Skin of body (tissue), 2 donors: ENCODE measurements around the gene SAMD8. TPM values are rescaled to one million over a fixed set of nuclear protein-coding genes. Genes with fewer than 3 reads are reported as not detected.

Experiments
- DNase-seq: peaks from one replicate; lab custom pipeline; 2025; lab: John Stamatoyannopoulos, UW
- total RNA-seq: library from RNA; depleted of rRNA; stranded (reverse); fragments of >200 nt; gene quantifications from one replicate; pipeline ENCODE4 v1.2.3, GENCODE V29; 2014

The SAMD8 gene
- total RNA-seq, 1 donor from 2014 or later, result 28.4 TPM

DNA sequence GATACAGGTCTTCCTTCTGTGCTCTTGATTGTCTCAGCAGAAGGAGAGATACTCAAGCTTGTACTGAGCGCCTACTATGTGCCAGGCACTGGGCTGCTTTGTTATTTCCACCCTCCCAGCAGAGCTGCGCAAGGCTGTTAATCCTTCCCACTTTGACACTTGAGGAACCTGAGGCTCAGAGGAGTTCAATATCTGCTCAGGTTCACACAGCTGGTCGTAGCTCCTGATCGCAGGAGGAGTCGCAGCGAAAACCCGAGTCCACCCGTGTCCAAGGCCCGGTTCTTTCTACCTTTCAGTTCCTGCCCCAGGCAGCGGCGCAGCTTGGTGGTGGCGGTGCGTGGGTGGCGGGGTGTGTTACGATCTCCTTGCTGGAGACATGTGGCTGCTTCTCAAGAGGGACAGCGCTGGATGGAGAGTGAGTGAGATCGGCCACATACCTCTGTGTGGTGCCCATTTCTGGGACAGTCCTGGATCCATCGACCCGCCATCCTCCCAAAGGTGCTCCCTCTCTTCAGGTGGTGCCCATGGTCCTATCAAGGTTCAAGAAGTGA lies 26.5 kb upstream of the SAMD8 start:
- no peak for DNase-seq

DNA sequence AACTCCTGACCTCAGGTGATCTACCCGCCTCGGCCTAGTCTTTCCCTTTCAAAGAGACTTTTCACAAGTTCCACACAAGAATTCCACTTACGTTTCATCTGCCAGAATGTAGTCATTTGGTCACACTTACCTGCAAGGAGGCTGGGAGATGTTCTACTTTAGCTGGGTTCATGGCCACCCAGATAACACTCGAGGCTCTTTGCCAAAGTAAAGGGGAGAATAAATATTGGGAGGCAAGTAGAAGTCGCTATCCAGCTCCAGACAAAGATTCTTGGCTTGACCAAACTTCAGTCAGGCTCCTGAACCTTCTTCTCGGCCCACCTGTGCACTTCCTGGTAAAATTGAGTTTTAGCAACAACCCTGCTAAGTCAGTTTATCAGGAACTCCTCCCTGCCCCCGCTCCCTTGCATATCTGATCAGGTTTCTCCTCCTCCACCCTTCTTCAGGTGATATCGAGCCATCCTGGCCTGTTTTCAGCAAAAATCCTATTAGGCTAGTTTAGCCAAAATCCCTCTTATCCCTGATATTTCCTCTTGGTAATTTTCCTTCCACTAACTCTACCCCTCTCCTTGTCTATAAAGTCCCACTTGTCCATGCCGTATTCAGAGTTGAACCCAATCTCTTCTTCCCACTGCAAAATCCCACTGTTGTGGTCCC lies 25.1 kb upstream of the SAMD8 start:
- no peak for DNase-seq

DNA sequence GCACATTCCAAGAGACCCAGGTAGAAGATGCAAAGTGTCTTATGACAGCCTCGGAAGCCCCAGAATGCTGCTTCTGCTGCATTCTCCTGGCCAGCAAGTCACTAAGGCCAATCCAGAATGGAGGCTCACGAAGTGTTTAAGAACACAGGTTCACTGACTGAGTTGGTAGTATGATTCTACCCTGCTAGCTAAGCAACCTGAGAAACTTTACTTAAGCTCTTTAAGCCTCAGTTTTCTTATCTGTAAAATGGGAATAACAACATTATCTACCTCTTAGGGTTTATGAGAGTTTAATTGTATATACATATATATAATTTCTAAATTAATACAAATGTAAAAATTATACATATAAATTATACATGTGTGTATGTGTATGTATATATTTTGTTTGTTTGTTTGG lies 22.8 kb upstream of the SAMD8 start:
- DNase-seq, result no peak

DNA sequence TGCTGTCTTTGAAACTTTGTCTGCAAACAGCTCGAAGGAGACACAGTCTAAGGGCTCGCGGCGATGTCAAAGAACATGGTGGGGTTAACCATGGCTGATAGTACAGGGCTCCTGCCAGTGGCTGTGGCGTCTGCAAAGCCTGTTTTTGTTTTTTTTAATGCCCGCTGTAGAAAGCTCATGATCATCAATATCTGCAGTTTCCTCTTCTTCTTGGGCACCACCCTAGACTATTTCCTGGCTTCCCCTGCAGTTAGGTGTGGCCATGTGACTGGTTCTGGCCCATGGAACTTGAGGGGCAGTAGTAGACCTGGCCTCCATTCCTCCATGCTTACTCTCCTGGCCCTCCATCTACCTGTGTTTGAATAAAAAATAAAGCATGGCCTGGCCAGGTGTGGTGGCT lies 21.8 kb upstream of the SAMD8 start:
- no peak for DNase-seq

DNA sequence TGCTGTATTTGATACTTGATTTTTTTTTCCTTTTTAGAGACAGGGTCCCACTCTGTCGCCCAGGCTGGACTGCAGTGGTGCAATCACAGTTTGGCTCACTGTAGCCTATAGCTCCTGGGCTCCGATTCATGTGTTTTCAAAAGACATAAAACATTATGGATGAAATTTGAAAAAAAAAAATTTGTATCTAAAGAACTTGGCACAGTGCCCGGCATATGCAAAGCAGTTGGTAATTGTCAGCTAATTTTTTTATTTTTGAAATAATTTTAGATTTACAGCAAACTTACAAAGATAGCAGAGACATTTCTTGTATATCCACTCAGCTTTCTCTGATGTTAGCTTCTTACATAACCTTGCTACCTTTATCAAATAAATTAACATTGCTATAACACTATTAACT lies 20.3 kb upstream of the SAMD8 start:
- peak; percentile 55 for DNase-seq

DNA sequence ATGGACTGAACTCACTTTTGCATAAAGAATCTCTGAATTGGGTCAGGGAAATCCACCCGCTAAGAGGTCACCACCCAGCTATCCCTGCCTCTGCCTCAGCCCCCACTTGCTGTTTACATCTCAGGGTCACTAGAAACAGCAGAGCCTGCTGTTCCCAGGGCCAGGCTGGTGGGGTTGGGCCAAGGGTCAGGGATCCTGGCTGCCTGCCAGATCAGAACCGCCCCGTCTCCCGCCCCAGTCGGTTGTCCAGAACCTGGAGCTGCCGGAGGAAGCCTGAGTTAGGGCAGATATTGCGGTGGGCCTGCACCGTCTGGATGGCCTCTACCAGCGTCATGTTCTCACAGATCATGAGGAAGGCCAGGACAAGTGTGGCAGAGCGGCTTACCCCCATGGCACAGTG lies 17.0 kb upstream of the SAMD8 start:
- DNase-seq, result no peak

DNA sequence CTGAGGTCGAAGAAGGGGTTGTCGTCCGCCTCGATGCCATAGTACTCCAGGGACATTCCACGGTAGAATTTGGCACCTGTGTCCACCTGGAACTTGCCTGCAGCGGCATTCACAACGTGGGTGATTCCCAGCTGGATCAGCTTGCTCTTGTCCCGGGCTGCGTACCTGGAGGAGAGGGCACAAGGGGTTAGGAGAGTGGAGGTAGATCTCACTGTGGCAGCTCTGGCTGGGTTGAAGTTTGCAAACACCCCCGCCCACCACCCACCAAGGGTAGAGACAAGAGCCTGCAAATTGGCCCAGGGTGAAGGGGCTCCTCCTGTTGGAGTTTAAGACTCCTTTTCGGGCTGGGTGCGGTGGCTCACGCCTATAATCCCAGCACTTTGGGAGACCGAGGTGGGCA lies 15.8 kb upstream of the SAMD8 start:
- DNase-seq, result no peak

DNA sequence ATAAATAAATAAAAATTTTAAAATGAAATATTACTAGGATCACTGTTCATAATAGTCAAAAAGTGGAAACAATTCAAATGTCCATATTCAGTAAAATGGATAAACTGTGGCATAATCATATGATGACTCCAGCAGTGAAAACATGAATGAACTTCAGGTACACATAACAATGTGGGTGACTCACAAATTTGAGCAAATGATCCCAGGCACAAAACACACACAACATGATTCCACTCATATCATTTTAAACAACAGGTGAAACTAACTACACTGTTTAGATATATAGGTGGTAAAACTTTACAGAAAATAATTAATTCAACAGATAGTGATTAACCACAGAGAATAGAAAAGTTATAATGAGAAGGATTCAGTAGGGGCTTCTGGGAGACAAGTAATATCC lies 14.7 kb upstream of the SAMD8 start:
- no peak for DNase-seq

DNA sequence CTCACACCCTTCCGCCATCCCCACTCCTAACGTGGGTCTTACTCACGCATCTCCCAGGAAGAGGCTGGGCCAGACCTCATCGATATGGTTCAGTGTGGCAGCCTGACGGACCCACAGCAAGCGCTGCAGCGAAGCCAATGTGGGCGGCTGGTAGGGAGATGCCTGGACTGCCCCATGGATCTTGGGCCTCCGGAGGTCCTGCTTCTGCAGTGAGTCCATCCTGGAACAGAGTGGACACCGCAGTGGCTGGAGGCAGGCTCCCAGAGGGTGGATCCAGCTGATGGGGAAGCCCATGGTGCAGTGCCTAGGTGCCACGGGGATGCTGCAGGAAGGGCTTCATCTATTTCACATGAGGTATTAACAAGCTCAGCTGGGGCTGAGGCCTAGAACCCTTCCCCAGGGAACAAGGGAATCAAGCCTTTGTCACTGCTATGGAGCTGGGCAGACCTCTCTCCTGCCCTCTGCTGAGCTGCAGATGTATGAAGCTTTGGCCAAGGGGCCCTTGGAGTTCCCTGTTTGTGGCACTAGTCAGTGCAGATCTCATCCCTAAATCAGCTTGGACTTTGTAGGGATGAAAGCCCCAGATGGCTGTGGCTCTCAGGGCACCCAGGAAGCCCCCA lies 13.7 kb upstream of the SAMD8 start:
- no peak for DNase-seq

DNA sequence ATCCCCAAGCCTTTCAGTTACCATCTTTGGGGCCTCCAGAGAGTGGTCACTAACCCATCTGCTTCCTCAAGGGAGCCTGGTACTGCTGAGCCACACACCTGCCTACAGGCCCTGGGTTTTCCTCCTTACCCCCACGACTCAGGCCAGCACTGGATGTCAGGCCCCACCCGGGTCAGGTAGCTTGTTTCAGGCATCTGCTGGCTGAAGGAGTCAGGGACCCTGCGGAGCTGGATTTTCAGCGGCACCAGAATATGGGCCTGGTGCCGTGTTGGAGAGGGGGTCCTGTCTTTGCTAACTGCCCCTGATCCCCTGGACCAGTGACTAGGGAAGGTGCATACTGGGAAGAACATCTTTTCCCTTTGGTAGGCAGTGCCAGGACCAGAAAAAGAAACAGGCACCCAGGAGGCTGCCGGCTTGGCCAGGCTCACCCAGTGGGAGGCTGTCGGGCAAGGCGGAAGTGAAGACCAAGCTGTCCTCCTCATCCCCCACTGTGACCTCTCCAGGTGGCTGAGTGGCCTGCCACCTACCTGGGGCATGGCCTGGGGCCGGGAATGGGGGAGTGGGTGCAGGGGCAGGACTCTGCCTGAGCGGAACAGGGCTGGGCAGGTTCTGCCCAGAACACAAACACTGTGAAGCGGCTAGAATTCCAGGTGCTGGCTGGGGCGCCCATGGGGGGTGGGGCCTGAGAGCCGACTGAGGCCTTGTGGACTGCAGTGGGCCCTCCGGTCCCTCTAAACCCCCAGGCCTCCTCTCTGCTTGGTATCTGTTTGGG lies 12.4 kb upstream of the SAMD8 start:
- no peak for DNase-seq

DNA sequence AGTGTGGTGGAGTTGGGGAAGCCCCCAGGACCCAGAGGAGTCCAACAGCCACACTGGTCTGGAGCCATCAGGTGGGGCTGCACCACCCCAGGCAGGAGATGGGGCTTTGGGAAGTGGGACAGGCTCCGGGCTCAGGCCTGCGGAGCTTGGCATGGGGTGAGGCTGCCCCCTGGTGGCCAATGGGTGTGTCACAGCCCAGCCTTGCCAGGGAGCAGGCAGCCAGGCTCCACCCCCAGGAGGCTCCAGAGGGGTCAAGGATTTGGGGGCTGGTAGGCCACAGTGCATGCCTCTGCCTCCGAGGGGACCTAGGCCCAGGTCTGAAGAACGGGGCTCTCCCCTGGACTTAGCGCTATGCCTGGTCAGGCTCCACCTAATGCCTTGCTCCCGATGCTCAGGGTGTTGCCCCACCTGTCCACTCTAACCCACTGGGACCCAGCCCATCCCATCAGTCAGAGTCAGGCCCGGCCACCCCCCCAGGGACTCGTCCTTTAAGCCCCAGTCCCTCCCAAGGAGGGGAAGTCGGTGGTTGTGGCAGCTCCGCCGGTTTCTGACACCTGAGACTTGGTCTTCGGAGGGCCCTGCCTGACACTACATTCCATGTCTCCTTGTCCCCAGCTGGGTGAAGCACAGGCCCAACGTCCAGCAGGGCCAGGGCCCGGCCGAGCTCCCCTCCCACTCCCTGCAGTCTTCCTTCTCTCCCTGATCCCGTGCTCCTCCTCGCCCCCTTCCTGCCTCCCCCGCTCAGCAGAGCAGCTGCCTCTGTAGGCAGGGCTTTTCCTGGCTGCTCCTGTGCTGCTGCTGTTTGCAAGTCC lies 11.3 kb upstream of the SAMD8 start:
- peak; percentile 38 for DNase-seq

DNA sequence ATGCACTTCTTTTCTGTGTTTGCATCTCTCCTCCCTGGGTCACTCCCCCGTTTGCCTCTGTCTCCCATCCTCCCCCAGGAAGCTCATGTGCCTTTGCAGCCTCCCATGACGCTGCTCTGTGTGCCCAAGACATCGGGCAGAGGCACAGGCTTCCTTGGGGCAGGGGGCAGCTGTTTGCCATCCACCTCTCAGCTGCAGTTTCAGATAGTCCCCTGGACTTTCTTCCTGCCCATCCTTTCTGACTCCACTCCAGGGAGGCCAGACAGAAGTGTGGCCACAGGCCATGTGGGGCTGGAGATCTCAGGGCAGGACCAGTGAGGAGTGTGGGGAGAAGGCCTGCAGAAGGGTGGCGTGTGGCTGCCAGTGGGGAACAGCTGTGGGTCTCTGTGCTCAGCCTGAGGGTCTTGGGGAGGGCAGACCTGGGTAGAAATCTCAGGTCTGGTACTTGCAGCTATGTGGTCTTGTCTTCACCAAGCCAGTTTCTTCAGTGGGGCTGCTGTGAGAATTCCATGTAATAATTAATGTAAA lies 10.6 kb upstream of the SAMD8 start:
- no peak for DNase-seq

DNA sequence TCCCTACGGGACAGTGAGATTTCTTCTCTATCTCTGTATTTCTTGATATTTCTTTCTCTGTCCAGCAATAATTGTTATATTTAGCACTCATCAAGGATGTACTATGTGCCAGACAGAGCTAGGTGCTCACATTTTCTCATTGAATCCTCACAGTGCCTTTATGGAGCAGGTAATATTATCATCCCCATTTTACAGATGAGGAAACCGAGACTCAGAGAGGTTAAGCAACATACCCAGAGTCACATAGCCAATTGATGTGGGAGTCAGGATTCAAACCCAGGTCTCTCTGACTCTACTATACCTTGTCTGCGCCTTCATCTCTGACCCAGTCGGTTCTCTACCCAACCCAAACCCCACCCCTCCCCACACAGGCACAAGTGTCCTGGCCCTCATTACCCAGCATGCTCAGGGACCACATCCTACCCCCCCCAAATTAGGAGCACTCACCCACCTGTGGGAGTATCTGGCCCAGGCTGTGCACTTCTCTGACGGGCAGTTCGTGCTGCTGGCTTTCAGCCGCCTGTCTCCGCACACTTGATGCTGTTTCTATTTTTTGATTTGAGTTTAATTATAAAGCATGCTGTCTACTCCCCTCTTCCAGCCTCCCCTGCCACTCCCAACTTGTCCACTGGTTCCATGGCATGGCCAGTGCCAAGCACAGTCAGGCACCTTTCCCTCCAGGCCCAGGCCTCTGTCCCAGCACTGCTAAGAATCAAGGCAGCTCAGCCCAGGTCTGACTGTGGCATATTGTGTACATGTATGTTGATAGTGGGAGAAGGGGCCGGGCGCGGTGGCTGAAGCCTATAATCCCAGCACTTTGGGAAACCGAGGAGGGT lies 9.8 kb upstream of the SAMD8 start:
- no peak for DNase-seq

DNA sequence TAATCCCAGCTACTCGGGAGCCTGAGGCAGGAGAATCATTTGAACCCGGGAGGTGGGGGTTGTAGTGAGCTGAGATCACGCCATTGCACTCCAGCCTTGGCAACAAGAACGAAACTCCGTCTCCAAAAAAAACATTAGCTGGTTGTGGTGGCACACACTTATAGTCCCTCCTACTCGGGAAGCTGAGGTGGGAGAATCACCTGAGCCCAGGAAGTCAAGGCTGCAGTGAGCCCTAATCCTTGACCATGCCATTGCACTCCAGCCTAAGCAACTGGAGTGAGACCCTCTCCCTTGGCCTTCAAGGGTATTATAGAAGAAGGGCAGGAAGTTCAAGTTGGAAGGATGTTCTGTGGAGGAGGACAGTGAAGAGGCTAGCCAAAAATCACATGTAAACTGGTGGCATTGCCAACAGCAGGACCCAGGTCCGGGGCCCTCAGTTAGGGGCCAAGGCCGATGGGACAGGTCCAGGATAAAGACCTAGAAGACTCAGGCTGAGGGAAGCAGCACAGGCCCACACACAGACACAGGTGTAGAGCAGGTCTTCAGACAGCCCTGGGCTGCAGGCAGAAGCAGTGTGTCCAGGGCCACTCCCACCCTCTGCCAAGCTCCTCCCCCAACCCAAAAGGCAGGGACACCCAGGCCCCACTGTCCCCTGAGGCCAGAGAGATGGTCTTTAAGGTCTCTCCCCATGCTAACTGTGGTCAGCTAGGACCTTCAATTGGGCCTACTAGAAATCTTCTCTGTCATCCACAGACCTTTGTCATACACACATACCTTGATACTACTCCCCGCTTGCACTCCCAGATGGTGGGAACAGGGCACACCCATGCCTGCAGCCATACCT lies 8.4 kb upstream of the SAMD8 start:
- no peak for DNase-seq

DNA sequence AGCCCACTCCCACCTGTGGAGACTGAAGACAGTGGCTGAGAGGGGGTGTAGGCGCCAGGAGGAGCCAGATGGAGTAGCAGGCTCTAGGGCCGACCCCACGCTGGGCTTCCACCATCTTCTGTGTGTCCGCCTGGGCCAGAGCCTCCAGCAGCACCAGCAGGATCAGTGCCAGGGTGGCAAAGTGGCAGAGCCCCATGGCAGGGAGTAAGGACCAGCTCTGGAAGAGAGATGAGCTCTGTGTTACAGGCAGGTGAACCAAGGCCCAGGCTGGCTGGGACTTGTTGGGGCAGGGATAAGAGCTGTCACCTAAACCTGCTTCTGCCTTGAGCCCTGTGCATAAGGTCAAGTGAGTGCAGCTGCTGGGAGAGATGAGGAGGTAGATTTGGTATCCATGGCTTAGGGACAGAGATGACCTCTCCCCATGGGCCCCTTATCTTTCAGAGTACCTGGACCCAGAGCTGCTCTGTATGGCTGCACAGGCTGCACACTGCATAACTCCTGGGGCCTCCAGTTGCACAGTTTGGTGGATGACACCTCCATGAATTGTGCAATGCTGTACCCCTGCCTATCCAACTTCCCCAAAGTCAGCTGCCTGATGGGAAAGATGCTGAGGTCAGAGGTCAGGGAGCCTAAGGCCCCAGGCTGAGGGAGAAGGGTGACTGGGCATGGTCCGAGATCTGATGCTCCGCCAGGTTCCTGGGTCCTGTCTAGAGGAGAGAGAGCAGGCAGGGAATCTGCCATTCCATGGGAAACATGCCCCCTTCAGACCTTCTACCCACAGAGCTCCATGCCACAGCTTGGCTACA lies 7.4 kb upstream of the SAMD8 start:
- DNase-seq, result no peak

DNA sequence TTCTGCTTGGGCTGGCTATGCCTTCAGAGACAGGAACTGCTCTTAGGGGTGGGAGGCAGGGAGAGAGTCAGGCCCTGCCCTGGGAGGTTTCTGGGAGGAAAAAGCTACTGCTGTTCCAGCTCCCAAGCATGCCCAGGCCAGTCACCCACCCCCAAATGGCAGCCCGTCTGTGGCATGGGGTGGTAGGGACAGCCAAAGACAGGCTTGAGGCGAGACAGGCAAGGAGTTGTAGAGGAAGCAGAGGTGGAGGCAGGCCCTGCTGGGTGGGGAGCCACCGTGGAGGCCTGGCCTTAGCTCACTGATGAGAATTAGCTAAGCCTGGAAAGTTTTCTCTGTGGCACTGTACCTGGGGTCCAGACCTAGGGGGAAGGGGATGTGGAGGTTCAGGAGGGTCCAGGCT lies 6.6 kb upstream of the SAMD8 start:
- DNase-seq, result no peak

DNA sequence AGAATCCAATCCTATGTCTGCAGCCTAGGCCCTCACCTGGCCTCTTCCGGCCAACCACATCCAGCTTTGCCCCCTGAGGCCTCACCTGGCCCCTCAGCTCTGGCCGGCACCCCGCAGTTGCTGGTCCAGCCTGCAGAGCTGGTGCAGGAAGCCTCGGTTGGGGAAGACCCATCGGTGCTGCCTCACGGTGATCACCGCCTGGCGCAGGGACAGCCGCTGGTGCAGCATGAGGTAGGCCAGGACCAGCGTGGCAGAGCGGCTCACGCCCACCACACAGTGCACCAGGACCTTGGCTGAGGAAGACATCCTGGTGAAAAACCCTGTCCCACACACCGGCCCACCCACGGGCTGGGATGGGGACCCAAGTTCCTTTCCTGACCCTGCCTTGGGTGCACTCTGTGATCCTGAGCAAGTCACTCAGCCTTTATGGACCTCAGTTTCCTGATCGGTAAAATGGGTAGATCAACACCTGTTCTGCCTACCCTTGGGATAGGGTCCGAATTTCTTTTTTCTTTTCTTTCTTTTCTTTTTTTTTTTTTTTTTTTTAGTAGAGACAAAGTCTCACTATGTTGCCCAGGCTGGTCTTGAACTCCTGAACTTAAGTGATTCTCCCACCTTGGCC lies 5.8 kb upstream of the SAMD8 start:
- no peak for DNase-seq

DNA sequence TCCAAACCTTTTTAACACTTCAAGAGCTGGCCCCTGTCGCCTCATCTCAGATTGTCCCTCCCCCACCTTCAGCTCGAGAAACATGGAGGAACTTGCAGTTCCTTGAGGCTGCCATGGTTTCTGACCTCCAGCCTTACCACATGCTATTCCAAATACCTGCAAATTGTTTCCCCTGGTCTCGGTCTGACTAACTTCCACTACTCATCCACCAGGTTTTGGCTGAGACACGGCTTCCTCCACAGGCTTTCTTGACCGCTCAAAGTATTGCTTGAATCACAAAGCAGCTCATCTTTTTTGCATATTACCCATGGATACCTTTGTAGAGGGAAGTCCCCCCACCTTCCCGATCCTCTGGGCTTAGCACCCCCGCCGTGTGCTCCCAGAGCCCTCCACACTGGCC lies 5.2 kb upstream of the SAMD8 start:
- DNase-seq, result no peak
